GM12891 (cell line): ENCODE data around the gene CWF19L2.

Source experiments
- DNase-seq: peaks from one replicate; pipeline ENCODE4 v3.0.0; 2011; ENCODE audit warnings: low spot score; ENCODE audit not compliant: insufficient read length
- FAIRE-seq: peaks from 2 replicates; lab custom pipeline; 2011; peaks lifted over from hg19 to GRCh38; lab: Jason Lieb, UNC
- PAX5 ChIP-seq: IDR thresholded peaks from 2 replicates; pipeline ENCODE4 v1.6.1; 2011; ENCODE audit warnings: low read length, moderate library complexity, mild to moderate bottlenecking; ENCODE audit not compliant: insufficient read depth, severe bottlenecking
- POLR2A ChIP-seq: IDR thresholded peaks from 2 replicates; pipeline ENCODE4 v1.6.1; 2011; ENCODE audit warnings: low read depth, low read length, control low read depth
- POLR2AphosphoS5 ChIP-seq: IDR thresholded peaks from 2 replicates; pipeline ENCODE4 v1.6.1; 2011; ENCODE audit warnings: low read depth, low read length, control low read depth
- POU2F2 ChIP-seq: IDR thresholded peaks from 2 replicates; pipeline ENCODE4 v1.6.1; 2011; ENCODE audit warnings: low read depth, mild to moderate bottlenecking, control low read depth, low read length, moderate library complexity
- SPI1 ChIP-seq: IDR thresholded peaks from 2 replicates; pipeline ENCODE4 v1.6.1; 2011; ENCODE audit warnings: low read depth, low read length, control low read depth
- TAF1 ChIP-seq: IDR thresholded peaks from 2 replicates; pipeline ENCODE4 v1.6.1; 2011; ENCODE audit warnings: low read depth, low read length, control low read depth

Gene CWF19L2

DNA sequence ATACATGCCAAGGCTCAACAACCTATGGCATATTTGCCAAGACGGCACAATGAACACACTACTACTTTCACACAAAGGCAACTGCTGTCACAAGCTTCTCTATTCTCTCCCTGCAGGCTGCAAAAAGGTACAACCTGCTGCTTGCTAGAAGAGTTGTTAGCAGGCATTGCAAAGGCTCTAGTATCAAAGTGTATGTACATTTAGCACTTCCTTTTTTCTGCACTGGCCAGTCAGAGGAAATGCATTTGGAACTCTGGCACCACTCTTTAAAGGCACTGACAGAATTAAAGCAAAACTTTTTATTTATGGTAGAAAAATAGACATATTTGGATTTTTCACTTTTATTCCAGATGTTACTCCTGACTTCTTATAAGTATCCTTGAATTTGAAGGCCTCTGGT, 125.9 kb downstream of the CWF19L2 start:
- no peak for FAIRE-seq
- TF ChIP-seq POLR2A = no peak
- no peak for TF ChIP-seq PAX5
- TF ChIP-seq POLR2AphosphoS5 = no peak
- no peak for TF ChIP-seq TAF1
- no peak for TF ChIP-seq POU2F2
- TF ChIP-seq SPI1 = peak; percentile 54
- DNase-seq = no peak

DNA sequence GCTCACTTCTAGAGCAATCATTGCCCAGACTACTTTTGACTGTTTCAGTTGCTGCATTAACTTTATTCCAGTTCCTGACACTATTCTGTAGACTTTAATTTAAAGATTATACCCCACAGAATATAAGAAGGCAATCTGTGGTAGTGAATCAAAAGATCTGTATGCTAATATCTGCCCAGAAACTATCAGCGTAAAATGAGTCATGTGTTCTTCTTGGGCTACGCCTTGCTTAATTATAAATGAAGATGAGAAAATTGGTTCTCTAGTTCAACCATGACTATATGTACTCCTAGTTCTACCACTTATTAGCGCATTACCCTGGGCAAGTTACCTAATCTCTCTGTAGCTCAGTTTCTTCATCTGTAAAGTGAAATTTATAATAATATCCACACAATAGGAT, 128.5 kb downstream of the CWF19L2 start:
- DNase-seq = no peak
- FAIRE-seq = no peak
- TF ChIP-seq POU2F2 = no peak
- TF ChIP-seq TAF1 = no peak
- TF ChIP-seq PAX5 = no peak
- no peak for TF ChIP-seq POLR2A
- TF ChIP-seq SPI1 = no peak
- TF ChIP-seq POLR2AphosphoS5 = no peak

DNA sequence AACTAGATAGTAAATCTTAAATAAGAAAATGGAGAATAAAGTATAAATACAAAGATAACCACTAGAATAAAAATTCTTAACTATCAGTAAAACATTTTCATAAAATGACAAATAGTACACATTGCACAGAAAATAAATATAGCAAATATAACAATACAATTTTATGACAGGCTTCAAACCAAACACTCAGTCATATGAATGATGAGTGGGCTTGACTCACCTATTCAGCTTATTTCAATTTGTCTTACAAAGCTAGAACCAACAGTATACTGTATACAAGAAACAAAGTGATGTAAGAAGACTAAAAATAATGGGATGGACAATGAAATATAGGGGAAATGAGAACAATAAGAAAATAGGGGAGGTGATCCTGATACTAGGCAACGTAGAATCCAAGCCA, 141.2 kb downstream of the CWF19L2 start:
- FAIRE-seq (no peak), DNase-seq (no peak)
- TF ChIP-seq SPI1 (no peak), POLR2AphosphoS5 (no peak), POLR2A (no peak), POU2F2 (no peak), TAF1 (no peak), PAX5 (no peak)

GRCh38 chr11:107307991-107308390, 149.6 kb downstream of the CWF19L2 start:
- TF ChIP-seq POLR2A (no peak), TAF1 (no peak), POLR2AphosphoS5 (no peak), SPI1 (no peak), PAX5 (no peak), POU2F2 (no peak)
- DNase-seq (no peak), FAIRE-seq (no peak)

- TF ChIP-seq PAX5 = no peak
- no peak for TF ChIP-seq POLR2A
- FAIRE-seq (no peak), DNase-seq (no peak)
Measured at GRCh38 chr11:107301878-107302277, 155.7 kb downstream of the CWF19L2 start.

DNA sequence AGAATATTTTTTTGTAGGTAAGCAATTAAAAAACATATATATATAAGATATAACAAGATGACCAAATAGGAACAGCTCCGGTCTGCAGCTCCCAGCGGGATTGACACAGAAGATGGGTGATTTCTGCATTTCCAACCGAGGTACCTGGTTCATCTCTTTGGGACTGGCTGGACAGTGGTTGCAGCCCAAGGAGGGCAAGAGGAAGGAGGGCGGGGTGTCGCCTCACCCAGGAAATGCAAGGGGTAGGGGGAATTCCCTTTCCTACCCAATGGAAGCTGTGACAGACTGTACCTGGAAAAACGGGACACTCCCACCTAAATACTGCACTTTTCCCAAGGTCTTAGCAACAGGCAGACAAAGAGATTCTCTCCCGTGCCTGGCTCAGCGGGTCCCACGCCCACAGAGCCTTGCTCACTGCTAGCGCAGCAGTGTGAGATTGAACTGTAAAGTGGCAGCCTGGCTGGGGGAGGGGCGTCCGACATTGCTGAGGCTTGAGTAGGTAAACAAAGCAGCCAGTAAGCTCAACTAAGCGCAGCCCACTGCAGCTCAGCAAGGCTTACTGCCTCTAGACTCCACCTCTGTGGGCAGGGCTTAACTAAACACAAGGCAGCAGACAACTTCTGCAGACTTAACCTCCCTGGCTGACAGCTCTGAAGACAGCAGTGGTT, 163.8 kb downstream of the CWF19L2 start:
- DNase-seq (no peak), FAIRE-seq (no peak)
- no peak for TF ChIP-seq TAF1
- no peak for TF ChIP-seq POLR2A
- no peak for TF ChIP-seq PAX5
- TF ChIP-seq SPI1 = no peak
- TF ChIP-seq POLR2AphosphoS5 = no peak
- TF ChIP-seq POU2F2 = no peak

DNA sequence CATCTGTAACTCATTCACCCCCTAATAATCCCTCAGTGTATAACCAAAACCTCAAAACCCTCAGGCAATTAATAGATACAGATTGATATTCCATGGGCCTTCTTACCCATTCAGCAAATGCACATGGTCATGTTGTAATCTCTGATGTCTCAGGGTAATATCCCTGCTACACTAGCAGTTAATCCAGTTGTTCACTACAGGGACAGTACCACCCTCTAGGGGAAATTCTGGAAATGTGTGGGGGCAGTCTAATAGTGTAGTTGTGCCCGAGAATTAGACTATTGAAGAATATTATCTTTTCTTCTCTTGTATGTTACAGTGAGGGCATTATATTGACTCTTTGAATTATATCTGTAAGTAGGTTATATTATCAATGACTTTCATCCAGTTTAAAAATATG, 175.4 kb downstream of the CWF19L2 start:
- DNase-seq (no peak), FAIRE-seq (no peak)
- no peak for TF ChIP-seq POU2F2
